ENCODE measurements around the gene CTNNBIP1.

Gene CTNNBIP1

GRCh38 chr1:9910076-9910422, at the start of gene CTNNBIP1:
Gene CTNNBIP1, minus strand, starts transcription at chr1:9910269. Its CDS starts 38,205 bp downstream, at chr1:9872064.
- ATAC-seq, result peak; percentile 68; the same call in 2 of the 3 replicates
- TF ChIP-seq ESRRG (CRISPR knock-in tag; IDR thresholded peaks at IDR 0.05) (no peak), ARNTL (CRISPR knock-in tag; IDR thresholded peaks at IDR 0.05; ENCODE audit: borderline replicate concordance, low read depth) (no peak), ZNF565 (CRISPR knock-in tag; conservative IDR thresholded peaks at IDR 0.05; ENCODE audit: low read depth) (no peak), ZNF70 (CRISPR knock-in tag; IDR thresholded peaks at IDR 0.05) (no peak), BACH2 (CRISPR knock-in tag; IDR thresholded peaks at IDR 0.05; ENCODE audit: borderline replicate concordance) (no peak), POU6F1 (CRISPR knock-in tag; IDR thresholded peaks at IDR 0.05; ENCODE audit: borderline replicate concordance, low read depth) (no peak), TOX (CRISPR knock-in tag; IDR thresholded peaks at IDR 0.05; ENCODE audit: borderline replicate concordance) (no peak), SNAI2 (CRISPR knock-in tag; IDR thresholded peaks at IDR 0.05) (no peak), ZFP30 (CRISPR knock-in tag; IDR thresholded peaks at IDR 0.05) (no peak), OSR1 (CRISPR knock-in tag; IDR thresholded peaks at IDR 0.05) (no peak)

GRCh38 chr1:9957726-9958125, 47.7 kb upstream of the CTNNBIP1 start:
- TF ChIP-seq TOX (CRISPR knock-in tag; IDR thresholded peaks at IDR 0.05; ENCODE audit: borderline replicate concordance) (no peak), RARB (CRISPR knock-in tag; IDR thresholded peaks at IDR 0.05) (no peak), TSHZ2 (CRISPR knock-in tag; IDR thresholded peaks at IDR 0.05) (no peak), OSR1 (CRISPR knock-in tag; IDR thresholded peaks at IDR 0.05) (no peak), SNAI2 (CRISPR knock-in tag; IDR thresholded peaks at IDR 0.05) (no peak), ZNF8 (CRISPR knock-in tag; IDR thresholded peaks at IDR 0.05) (no peak), ZFP3 (CRISPR knock-in tag; IDR thresholded peaks at IDR 0.05) (no peak), PPARA (CRISPR knock-in tag; IDR thresholded peaks at IDR 0.05; ENCODE audit: borderline replicate concordance) (no peak), CSDC2 (CRISPR knock-in tag; IDR thresholded peaks at IDR 0.05) (no peak), ZFP30 (CRISPR knock-in tag; IDR thresholded peaks at IDR 0.05) (no peak), CSRNP3 (CRISPR knock-in tag; IDR thresholded peaks at IDR 0.05) (no peak), ESRRG (CRISPR knock-in tag; IDR thresholded peaks at IDR 0.05) (no peak), POU6F1 (CRISPR knock-in tag; IDR thresholded peaks at IDR 0.05; ENCODE audit: borderline replicate concordance, low read depth) (no peak), TCF4 (CRISPR knock-in tag; IDR thresholded peaks at IDR 0.05; ENCODE audit: borderline replicate concordance) (no peak), ZC3H10 (CRISPR knock-in tag; IDR thresholded peaks at IDR 0.05) (no peak)
- ATAC-seq, result no peak

- TF ChIP-seq CREB5 (CRISPR knock-in tag; IDR thresholded peaks at IDR 0.05; ENCODE audit: low read depth), result no peak
- no peak for TF ChIP-seq CSDC2 (CRISPR knock-in tag; IDR thresholded peaks at IDR 0.05)
- no peak for TF ChIP-seq PPARA (CRISPR knock-in tag; IDR thresholded peaks at IDR 0.05; ENCODE audit: borderline replicate concordance)
- no peak for TF ChIP-seq TOX (CRISPR knock-in tag; IDR thresholded peaks at IDR 0.05; ENCODE audit: borderline replicate concordance)
- no peak for TF ChIP-seq ZNF70 (CRISPR knock-in tag; IDR thresholded peaks at IDR 0.05)
- no peak for TF ChIP-seq OSR1 (CRISPR knock-in tag; IDR thresholded peaks at IDR 0.05)
- TF ChIP-seq POU6F1 (CRISPR knock-in tag; IDR thresholded peaks at IDR 0.05; ENCODE audit: borderline replicate concordance, low read depth), result no peak
- TF ChIP-seq ARNTL (CRISPR knock-in tag; IDR thresholded peaks at IDR 0.05; ENCODE audit: borderline replicate concordance, low read depth), result no peak
- TF ChIP-seq GLIS3 (CRISPR knock-in tag; IDR thresholded peaks at IDR 0.05), result no peak
- no peak for ATAC-seq
Observed at GRCh38 chr1:9946315-9946714, 36.2 kb upstream of the CTNNBIP1 start.
